ENCODE results near the gene SMIM8.

DNA sequence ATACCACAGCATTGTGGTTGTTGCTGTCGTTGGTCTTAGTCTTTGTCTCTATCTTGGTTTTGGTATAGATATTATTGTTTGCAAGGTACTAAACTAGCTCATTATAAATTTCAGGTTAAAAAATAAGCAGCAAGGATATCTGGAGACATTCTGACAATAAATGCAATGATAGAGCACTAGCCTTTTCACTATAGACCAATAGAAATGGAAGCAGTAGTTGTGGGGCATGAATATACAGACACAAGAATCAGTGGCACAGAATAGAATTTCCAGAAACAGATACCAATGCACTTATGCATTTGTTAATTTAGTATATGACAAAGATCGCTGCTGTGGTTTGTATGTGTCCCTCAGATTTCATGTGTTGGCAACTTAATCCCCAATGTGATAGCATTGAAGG, 54.3 kb downstream of the SMIM8 start:
- TF ChIP-seq EP300 (conservative IDR thresholded peaks at IDR 0.05; ENCODE audit: poor library complexity, severe bottlenecking) (no peak), MXI1 (conservative IDR thresholded peaks at IDR 0.05; ENCODE audit: poor library complexity, severe bottlenecking) (no peak), EZH2 (IDR thresholded peaks at IDR 0.05; ENCODE audit: borderline replicate concordance, insufficient read depth, low read length, poor library complexity, severe bottlenecking) (no peak), TAF1 (IDR thresholded peaks at IDR 0.05; ENCODE audit: low read depth) (no peak), POLR2AphosphoS5 (IDR thresholded peaks at IDR 0.05) (no peak)
- TF ChIP-seq, protein P1, sequence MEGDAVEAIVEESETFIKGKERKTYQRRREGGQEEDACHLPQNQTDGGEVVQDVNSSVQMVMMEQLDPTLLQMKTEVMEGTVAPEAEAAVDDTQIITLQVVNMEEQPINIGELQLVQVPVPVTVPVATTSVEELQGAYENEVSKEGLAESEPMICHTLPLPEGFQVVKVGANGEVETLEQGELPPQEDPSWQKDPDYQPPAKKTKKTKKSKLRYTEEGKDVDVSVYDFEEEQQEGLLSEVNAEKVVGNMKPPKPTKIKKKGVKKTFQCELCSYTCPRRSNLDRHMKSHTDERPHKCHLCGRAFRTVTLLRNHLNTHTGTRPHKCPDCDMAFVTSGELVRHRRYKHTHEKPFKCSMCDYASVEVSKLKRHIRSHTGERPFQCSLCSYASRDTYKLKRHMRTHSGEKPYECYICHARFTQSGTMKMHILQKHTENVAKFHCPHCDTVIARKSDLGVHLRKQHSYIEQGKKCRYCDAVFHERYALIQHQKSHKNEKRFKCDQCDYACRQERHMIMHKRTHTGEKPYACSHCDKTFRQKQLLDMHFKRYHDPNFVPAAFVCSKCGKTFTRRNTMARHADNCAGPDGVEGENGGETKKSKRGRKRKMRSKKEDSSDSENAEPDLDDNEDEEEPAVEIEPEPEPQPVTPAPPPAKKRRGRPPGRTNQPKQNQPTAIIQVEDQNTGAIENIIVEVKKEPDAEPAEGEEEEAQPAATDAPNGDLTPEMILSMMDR (IDR thresholded peaks at IDR 0.05; ENCODE audit: poor library complexity, severe bottlenecking), result no peak
- TF ChIP-seq, protein P2, sequence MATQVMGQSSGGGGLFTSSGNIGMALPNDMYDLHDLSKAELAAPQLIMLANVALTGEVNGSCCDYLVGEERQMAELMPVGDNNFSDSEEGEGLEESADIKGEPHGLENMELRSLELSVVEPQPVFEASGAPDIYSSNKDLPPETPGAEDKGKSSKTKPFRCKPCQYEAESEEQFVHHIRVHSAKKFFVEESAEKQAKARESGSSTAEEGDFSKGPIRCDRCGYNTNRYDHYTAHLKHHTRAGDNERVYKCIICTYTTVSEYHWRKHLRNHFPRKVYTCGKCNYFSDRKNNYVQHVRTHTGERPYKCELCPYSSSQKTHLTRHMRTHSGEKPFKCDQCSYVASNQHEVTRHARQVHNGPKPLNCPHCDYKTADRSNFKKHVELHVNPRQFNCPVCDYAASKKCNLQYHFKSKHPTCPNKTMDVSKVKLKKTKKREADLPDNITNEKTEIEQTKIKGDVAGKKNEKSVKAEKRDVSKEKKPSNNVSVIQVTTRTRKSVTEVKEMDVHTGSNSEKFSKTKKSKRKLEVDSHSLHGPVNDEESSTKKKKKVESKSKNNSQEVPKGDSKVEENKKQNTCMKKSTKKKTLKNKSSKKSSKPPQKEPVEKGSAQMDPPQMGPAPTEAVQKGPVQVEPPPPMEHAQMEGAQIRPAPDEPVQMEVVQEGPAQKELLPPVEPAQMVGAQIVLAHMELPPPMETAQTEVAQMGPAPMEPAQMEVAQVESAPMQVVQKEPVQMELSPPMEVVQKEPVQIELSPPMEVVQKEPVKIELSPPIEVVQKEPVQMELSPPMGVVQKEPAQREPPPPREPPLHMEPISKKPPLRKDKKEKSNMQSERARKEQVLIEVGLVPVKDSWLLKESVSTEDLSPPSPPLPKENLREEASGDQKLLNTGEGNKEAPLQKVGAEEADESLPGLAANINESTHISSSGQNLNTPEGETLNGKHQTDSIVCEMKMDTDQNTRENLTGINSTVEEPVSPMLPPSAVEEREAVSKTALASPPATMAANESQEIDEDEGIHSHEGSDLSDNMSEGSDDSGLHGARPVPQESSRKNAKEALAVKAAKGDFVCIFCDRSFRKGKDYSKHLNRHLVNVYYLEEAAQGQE (IDR thresholded peaks at IDR 0.05; ENCODE audit: borderline replicate concordance), result no peak

All from neural cell (in vitro differentiated cells).